ENCODE results near the gene TCEANC2.

- TF ChIP-seq CTCF (IDR thresholded peaks at IDR 0.05; ENCODE audit: low read depth, low read length) (no peak), EZH2phosphoT487 (IDR thresholded peaks at IDR 0.05; ENCODE audit: low read depth) (no peak)
These were observed 67.5 kb downstream of the TCEANC2 start for GRCh38 chr1:54120698-54121481.
